ENCODE measurements around the gene NBPF12.
"Not testable (repeated sequence)": the region's sequence is repeated elsewhere in the genome, so short reads cannot be mapped to it uniquely, and the experiment has no call there.

DNA sequence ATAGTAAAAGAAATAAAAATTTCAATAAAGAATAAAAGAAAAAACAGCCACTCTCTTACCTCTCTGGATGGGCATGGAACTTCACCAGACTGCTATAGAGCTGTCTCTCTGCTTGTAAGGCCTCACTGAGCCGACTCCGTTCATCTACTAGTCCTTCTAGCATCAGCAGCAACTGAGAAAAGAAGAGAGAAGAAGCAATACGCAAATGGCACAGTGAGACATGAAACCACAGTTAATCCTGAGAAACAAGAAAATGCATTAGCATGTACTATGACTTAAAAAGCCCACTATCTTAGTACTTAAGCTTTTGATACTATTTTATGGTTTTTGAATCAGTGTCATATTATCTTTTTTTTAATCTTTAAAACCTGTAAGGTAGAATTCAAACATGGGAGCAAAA is 104.8 kb downstream of the NBPF12 start:
- TF ChIP-seq, protein P1, sequence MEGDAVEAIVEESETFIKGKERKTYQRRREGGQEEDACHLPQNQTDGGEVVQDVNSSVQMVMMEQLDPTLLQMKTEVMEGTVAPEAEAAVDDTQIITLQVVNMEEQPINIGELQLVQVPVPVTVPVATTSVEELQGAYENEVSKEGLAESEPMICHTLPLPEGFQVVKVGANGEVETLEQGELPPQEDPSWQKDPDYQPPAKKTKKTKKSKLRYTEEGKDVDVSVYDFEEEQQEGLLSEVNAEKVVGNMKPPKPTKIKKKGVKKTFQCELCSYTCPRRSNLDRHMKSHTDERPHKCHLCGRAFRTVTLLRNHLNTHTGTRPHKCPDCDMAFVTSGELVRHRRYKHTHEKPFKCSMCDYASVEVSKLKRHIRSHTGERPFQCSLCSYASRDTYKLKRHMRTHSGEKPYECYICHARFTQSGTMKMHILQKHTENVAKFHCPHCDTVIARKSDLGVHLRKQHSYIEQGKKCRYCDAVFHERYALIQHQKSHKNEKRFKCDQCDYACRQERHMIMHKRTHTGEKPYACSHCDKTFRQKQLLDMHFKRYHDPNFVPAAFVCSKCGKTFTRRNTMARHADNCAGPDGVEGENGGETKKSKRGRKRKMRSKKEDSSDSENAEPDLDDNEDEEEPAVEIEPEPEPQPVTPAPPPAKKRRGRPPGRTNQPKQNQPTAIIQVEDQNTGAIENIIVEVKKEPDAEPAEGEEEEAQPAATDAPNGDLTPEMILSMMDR (IDR thresholded peaks at IDR 0.05; ENCODE audit: low read depth, low read length, poor library complexity, severe bottlenecking): not testable (repeated sequence)
- not testable (repeated sequence) for TF ChIP-seq EZH2phosphoT487 (IDR thresholded peaks at IDR 0.05; ENCODE audit: borderline replicate concordance, low read length)
